ENCODE data around the gene ASPA. TPM values are rescaled to one million over a fixed set of nuclear protein-coding genes. Genes with fewer than 3 reads are reported as not detected.

Gene ASPA
- total and polyA plus RNA-seq, 2 donors (not counting 3 experiments of a cell fraction or from before 2014, with no cell fraction given) = 0.01 TPM; not detected in 1

GRCh38 chr17:3535253-3535995, 59.6 kb downstream of the ASPA start:
- FAIRE-seq (no peak), DNase-seq (ENCODE audit: low read depth, low spot score) (peak; percentile 27)
- no TSS peak for BruUV-seq (replicated peaks)
- no peaks in the 10 kb centered on the region for H3K4me1 ChIP-seq (ENCODE audit: control insufficient read depth, extremely low read depth, insufficient read depth, low read length)
- H2AFZ ChIP-seq (ENCODE audit: low read depth, low read length) = peak overlapping the region; percentile 87
- no peak overlapping the region for H3K9ac ChIP-seq (replicated peaks; ENCODE audit: extremely low read depth, insufficient read depth, low read length)
- no peak for TF ChIP-seq POLR2AphosphoS5 (IDR thresholded peaks at IDR 0.05; ENCODE audit: insufficient read depth, low read depth, low read length)
- TF ChIP-seq CTCF (IDR thresholded peaks at IDR 0.05; ENCODE audit: extremely low read depth in 1 of 2, insufficient read depth in 1 of 2, low read depth in 1 of 2, low read length in 2 of 2) = peak; percentile 56 to 62
- no peak for TF ChIP-seq POLR2A (IDR thresholded peaks at IDR 0.05; ENCODE audit: low read depth, low read length)
- H3K4me2 ChIP-seq (ENCODE audit: insufficient read depth, low read length) = no peak overlapping the region
- no peaks in the 10 kb centered on the region for H3K9me1 ChIP-seq (replicated peaks; ENCODE audit: control insufficient read depth, extremely low read depth, insufficient read depth, low read length)
- ChIA-PET CTCF (interaction anchor here (1.0 kb wide), 1 partner anchor 487 kb away, joined by 3 read pairs; no protein-coding TSS in a partner anchor), POLR2A (no interaction called here)
- no peak overlapping the region for H3K4me3 ChIP-seq (replicated peaks in 1 of 3; ENCODE audit: insufficient read depth in 1 of 3, low read depth in 1 of 3, low read length in 3 of 3)
- H3K79me2 ChIP-seq (ENCODE audit: control insufficient read depth, insufficient read depth, low read length) = no peaks in the 10 kb centered on the region
- no peaks in the 10 kb centered on the region for H3K36me3 ChIP-seq (ENCODE audit: control insufficient read depth in 2 of 2, extremely low read depth in 1 of 2, insufficient read depth in 2 of 2, low read length in 2 of 2)
- no peak overlapping the region for H3K27ac ChIP-seq (ENCODE audit: insufficient read depth, low read depth, low read length)
- H3K9me3 ChIP-seq (replicated peaks; ENCODE audit: control insufficient read depth, insufficient read depth, low read length) = no peaks in the 10 kb centered on the region
- dilution Hi-C loops (cut with MboI; ENCODE audit: extremely low pct_ligation_motif_present, low sequenced_read_pairs) = no loop called here
- intact Hi-C loops (cut with micrococcal nuclease) = loop anchor here (1.0 kb wide), 1 partner anchor 113 kb away; no protein-coding TSS in a partner anchor
- no peaks in the 10 kb centered on the region for H3K27me3 ChIP-seq (ENCODE audit: control insufficient read depth in 2 of 2, insufficient read depth in 2 of 2, low read length in 2 of 2)
- H4K20me1 ChIP-seq (replicated peaks; ENCODE audit: control insufficient read depth, extremely low read depth, insufficient read depth, low read length) = no peaks in the 10 kb centered on the region

GRCh38 chr17:3536716-3537115, 60.9 kb downstream of the ASPA start:
- intact Hi-C loops (cut with micrococcal nuclease) (no loop called here), dilution Hi-C loops (cut with MboI; ENCODE audit: extremely low pct_ligation_motif_present, low sequenced_read_pairs) (no loop called here)
- Histone ChIP-seq H3K79me2 (ENCODE audit: control insufficient read depth, insufficient read depth, low read length) (no peaks in the 10 kb centered on the region), H3K27me3 (ENCODE audit: control insufficient read depth in 2 of 2, insufficient read depth in 2 of 2, low read length in 2 of 2) (no peaks in the 10 kb centered on the region), H3K27ac (ENCODE audit: insufficient read depth, low read depth, low read length) (no peak overlapping the region), H4K20me1 (replicated peaks; ENCODE audit: control insufficient read depth, extremely low read depth, insufficient read depth, low read length) (no peaks in the 10 kb centered on the region), H3K9me3 (replicated peaks; ENCODE audit: control insufficient read depth, insufficient read depth, low read length) (no peaks in the 10 kb centered on the region), H3K9ac (replicated peaks; ENCODE audit: extremely low read depth, insufficient read depth, low read length) (no peak overlapping the region), H2AFZ (ENCODE audit: low read depth, low read length) (no peak overlapping the region), H3K36me3 (ENCODE audit: control insufficient read depth in 2 of 2, extremely low read depth in 1 of 2, insufficient read depth in 2 of 2, low read length in 2 of 2) (no peaks in the 10 kb centered on the region), H3K4me1 (ENCODE audit: control insufficient read depth, extremely low read depth, insufficient read depth, low read length) (no peaks in the 10 kb centered on the region), H3K4me2 (ENCODE audit: insufficient read depth, low read length) (no peak overlapping the region), H3K9me1 (replicated peaks; ENCODE audit: control insufficient read depth, extremely low read depth, insufficient read depth, low read length) (no peaks in the 10 kb centered on the region), H3K4me3 (replicated peaks in 1 of 3; ENCODE audit: insufficient read depth in 1 of 3, low read depth in 1 of 3, low read length in 3 of 3) (no peak overlapping the region)
- CTCF ChIA-PET = interaction anchor here (0.8 kb wide), 1 partner anchor 111 kb away, joined by 3 read pairs; no protein-coding TSS in a partner anchor
- DNase-seq (ENCODE audit: low read depth, low spot score) (no peak), FAIRE-seq (no peak)
- POLR2A ChIA-PET = no interaction called here
- TF ChIP-seq GATA2 (IDR thresholded peaks at IDR 0.05; ENCODE audit: insufficient read depth, insufficient read length, low read depth, low read length) (no peak), MYC (IDR thresholded peaks at IDR 0.05; ENCODE audit: low read depth, low read length) (no peak), EZH2 (IDR thresholded peaks at IDR 0.05; ENCODE audit: borderline replicate concordance, low read depth, low read length, severe bottlenecking) (no peak), POLR2A (IDR thresholded peaks at IDR 0.05; ENCODE audit: low read depth, low read length) (no peak), FOS (IDR thresholded peaks at IDR 0.05; ENCODE audit: borderline replicate concordance, insufficient read depth, low read length) (no peak), POLR2AphosphoS5 (IDR thresholded peaks at IDR 0.05; ENCODE audit: insufficient read depth, low read depth, low read length) (no peak), JUN (IDR thresholded peaks at IDR 0.05; ENCODE audit: borderline replicate concordance, insufficient read depth, insufficient read length, low read depth) (no peak), MAX (IDR thresholded peaks at IDR 0.05; ENCODE audit: insufficient read depth, insufficient read length) (no peak), CTCF (IDR thresholded peaks at IDR 0.05; ENCODE audit: extremely low read depth in 1 of 2, insufficient read depth in 1 of 2, low read depth in 1 of 2, low read length in 2 of 2) (no peak)
- BruUV-seq (replicated peaks) = no TSS peak

Data from endothelial cell of umbilical vein (primary cell).